CD14-positive monocyte (primary cell): ENCODE data around the gene THSD7A. TPM values are rescaled to one million over a fixed set of nuclear protein-coding genes. Genes with fewer than 3 reads are reported as not detected.

Experiments
- DNase-seq, 3 donors: peaks; one replicate each; pipeline ENCODE4 v3.0.0-alpha.2; 2011 to 2022
- H2AFZ ChIP-seq: 2 replicates; pipeline ENCODE4 v1.6.0; 2012; ENCODE audit warnings: mild to moderate bottlenecking, low read depth, low read length, inconsistent platforms; ENCODE audit not compliant: insufficient read depth, poor library complexity, severe bottlenecking
- H3K27ac ChIP-seq, 2 donors: 1 replicate in 1 of 2; 2 replicates in 1 of 2; pipeline ENCODE4 v1.5.1; 2012 to 2013; ENCODE audit warnings: low read length in 2 of 2, control low read depth in 1 of 2, inconsistent platforms in 1 of 2, low read depth in 1 of 2, mild to moderate bottlenecking in 1 of 2
- H3K27me3 ChIP-seq, 2 donors: one replicate each; pipeline versions ENCODE4 v1.6.0 to v1.6.1; 2011 to 2013; ENCODE audit warnings: low read length in 2 of 2; ENCODE audit not compliant: control insufficient read depth in 2 of 2, insufficient read depth in 2 of 2
- H3K36me3 ChIP-seq, 2 donors: replicated peaks in 1 of 2; 1 replicate in 1 of 2; 2 replicates in 1 of 2; pipeline versions ENCODE4 v1.5.1 to v1.6.1; 2012 to 2013; ENCODE audit warnings: low read length in 2 of 2, control low read depth in 1 of 2, inconsistent platforms in 1 of 2, mild to moderate bottlenecking in 1 of 2; ENCODE audit not compliant: insufficient read depth in 2 of 2, control insufficient read depth in 1 of 2
- H3K4me1 ChIP-seq, 2 donors: 1 replicate in 1 of 2; 2 replicates in 1 of 2; pipeline versions ENCODE4 v1.5.1 to v1.6.1; 2012 to 2013; ENCODE audit warnings: low read length in 2 of 2, control low read depth in 1 of 2, inconsistent platforms in 1 of 2, mild to moderate bottlenecking in 1 of 2, moderate library complexity in 1 of 2; ENCODE audit not compliant: insufficient read depth in 2 of 2, control insufficient read depth in 1 of 2
- H3K4me2 ChIP-seq: replicated peaks from 2 replicates; pipeline ENCODE3; 2012; ENCODE audit warnings: low read length, moderate library complexity, mild to moderate bottlenecking; ENCODE audit not compliant: poor library complexity, severe bottlenecking; ENCODE audit errors: extremely low read depth
- H3K4me3 ChIP-seq, 3 experiments: fragments of 200-600 bp in 1 of 3; sonication (generic) in 1 of 3; replicated peaks in 1 of 3; 1 replicate in 2 of 3; 2 replicates in 1 of 3; pipeline ENCODE4 v1.5.1; 2011 to 2013; ENCODE audit warnings: low read length in 3 of 3, mild to moderate bottlenecking in 3 of 3, control low read depth in 2 of 3, low read depth in 2 of 3, inconsistent platforms in 1 of 3, moderate library complexity in 1 of 3
- H3K79me2 ChIP-seq: 2 replicates; pipeline ENCODE4 v1.6.0; 2012; ENCODE audit warnings: mild to moderate bottlenecking, control low read depth, inconsistent platforms, low read length, moderate library complexity; ENCODE audit not compliant: insufficient read depth
- H3K9ac ChIP-seq: 2 replicates; pipeline ENCODE4 v1.6.0; 2017; ENCODE audit warnings: low read length, mild to moderate bottlenecking; ENCODE audit not compliant: insufficient read depth, poor library complexity, severe bottlenecking
- H3K9me3 ChIP-seq, 2 donors: replicated peaks in 1 of 2; 1 replicate in 1 of 2; 2 replicates in 1 of 2; pipeline versions ENCODE4 v1.5.1 to v1.6.1; 2012 to 2013; ENCODE audit warnings: low read length in 2 of 2, control low read depth in 1 of 2; ENCODE audit not compliant: control insufficient read depth in 1 of 2, insufficient read depth in 1 of 2
- H4K20me1 ChIP-seq: 2 replicates; pipeline ENCODE4 v1.6.0; 2012; ENCODE audit warnings: mild to moderate bottlenecking, low read length, control low read depth, moderate library complexity; ENCODE audit not compliant: insufficient read depth
- H3K27ac Mint-ChIP-seq, 7 donors: one replicate each; pipeline ENCODE4 v1.8.0; 2020; ENCODE audit warnings: mild to moderate bottlenecking in 7 of 7, mixed read lengths in 7 of 7, moderate library complexity in 6 of 7, inconsistent platforms in 2 of 7
- H3K27me3 Mint-ChIP-seq, 3 donors: one replicate each; pipeline ENCODE4 v1.8.0; 2021 to 2022; ENCODE audit warnings: low read depth in 3 of 3, mild to moderate bottlenecking in 3 of 3, mixed read lengths in 3 of 3, moderate library complexity in 3 of 3, inconsistent platforms in 1 of 3
- H3K36me3 Mint-ChIP-seq, 2 donors: one replicate each; pipeline ENCODE4 v1.8.0; 2020; ENCODE audit warnings: mixed read lengths in 2 of 2, inconsistent platforms in 1 of 2, mild to moderate bottlenecking in 1 of 2
- H3K4me1 Mint-ChIP-seq: one replicate; pipeline ENCODE4 v1.8.0; 2020; ENCODE audit warnings: mild to moderate bottlenecking, mixed read lengths
- H3K4me3 Mint-ChIP-seq, 2 donors: one replicate each; pipeline ENCODE4 v1.8.0; 2020; ENCODE audit warnings: mild to moderate bottlenecking in 2 of 2, mixed read lengths in 2 of 2, moderate library complexity in 1 of 2
- H3K9me3 Mint-ChIP-seq, 7 donors: one replicate each; pipeline ENCODE4 v1.8.0; 2020 to 2022; ENCODE audit warnings: mixed read lengths in 7 of 7, mild to moderate bottlenecking in 6 of 7, moderate library complexity in 6 of 7, inconsistent platforms in 2 of 7
- CTCF ChIP-seq: fragments of 200-600 bp; IDR thresholded peaks from one replicate; pipeline ENCODE4 v1.8.0; 2022; ENCODE audit warnings: antibody characterized with exemption, mild to moderate bottlenecking
- WGBS: methylation state at CpG from one replicate; pipeline ENCODE4 v1.1.5; 2013; ENCODE audit warnings: missing lambda C conversion rate; ENCODE audit not compliant: insufficient coverage; 5-methylcytosine and 5-hydroxymethylcytosine counted together
- intact Hi-C, 2 donors: fragments of 100-400 bp; cut with micrococcal nuclease; formaldehyde crosslinking; loops; one replicate each; pipeline versions ENCODE4 v1.15.0 to v1.15.1; 2023
- polyA plus RNA-seq, 3 donors: library from polyadenylated mRNA; depleted of rRNA in 1 of 3; unstranded in 2 of 3; stranded (reverse) in 1 of 3; fragments of 300-500 nt in 2 of 3; fragments of >200 nt in 1 of 3; fragmentation: Illumina TruSeq in 2 of 3; gene quantifications; 1 replicate in 2 of 3; 2 replicates in 1 of 3; pipeline ENCODE4 v1.2.3, GENCODE V29; 2012 to 2021

THSD7A gene
- polyA plus RNA-seq, 3 donors: under 0.01 TPM; not detected in 2

DNA sequence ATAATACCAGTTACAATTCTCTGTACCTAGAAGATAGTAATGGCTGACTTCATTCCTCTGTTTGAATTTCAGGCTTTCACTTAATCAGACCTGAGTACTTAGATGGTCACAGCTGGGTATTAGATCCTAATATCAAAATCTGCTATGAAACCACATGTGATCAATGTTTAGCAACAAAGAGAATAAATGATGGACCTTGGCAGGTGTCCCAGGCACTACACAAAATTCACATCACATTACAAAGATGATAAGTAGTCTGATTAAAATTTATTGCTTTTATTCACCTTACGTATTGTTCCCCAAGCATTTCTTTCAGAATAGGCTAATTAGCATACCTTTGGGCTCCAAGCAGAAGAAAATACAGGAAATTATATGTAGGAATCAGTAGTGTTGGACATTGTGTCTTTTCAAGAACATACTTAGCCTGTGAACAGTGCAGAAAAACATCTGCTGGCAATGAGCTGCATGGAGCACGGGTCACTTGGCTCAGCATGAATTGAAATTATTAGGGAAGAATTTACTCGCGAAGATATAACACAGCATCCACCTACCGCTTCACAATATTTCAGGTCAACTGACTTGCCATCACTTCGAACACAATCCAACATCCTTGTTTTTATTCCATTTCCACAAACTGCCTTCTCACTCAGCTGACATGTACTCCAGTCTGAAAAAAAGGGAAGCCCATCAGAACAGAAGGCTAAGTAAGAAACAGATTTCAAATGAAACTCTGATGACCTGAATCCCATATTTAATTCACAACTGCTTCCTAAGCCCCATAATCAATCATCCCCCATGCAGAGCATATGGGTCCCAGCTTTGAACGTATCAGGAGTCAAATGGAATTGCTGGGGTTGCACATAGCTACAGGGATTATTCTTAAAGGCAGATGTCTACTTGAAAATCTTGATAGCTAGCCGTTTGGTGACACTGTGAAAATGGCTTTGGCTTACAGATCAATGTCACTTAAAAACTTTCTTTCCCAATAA, 421.0 kb downstream of the THSD7A start:
- H3K4me2 ChIP-seq: no peak overlapping the region
- peaks cover 9 to 10% of the 10 kb centered on the region in 2 donors for H3K9me3 ChIP-seq
- Mint-ChIP-seq H3K27me3 (peaks cover 0 to 2% (median 0%) of the 10 kb centered on the region in 3 donors), H3K4me1 (no peaks in the 10 kb centered on the region), H3K4me3 (no peak overlapping the region), H3K36me3 (no peaks in the 10 kb centered on the region), H3K27ac (no peak overlapping the region), H3K9me3 (peaks cover 2 to 9% (median 7%) of the 10 kb centered on the region in 7 donors)
- 100% methylated on average over 2 of the region's 8 CpGs for WGBS
- no peaks in the 10 kb centered on the region for H4K20me1 ChIP-seq
- H3K4me1 ChIP-seq: no peaks in the 10 kb centered on the region
- no peak overlapping the region for H3K27ac ChIP-seq
- H3K36me3 ChIP-seq: no peaks in the 10 kb centered on the region
- no peak for DNase-seq
- H3K27me3 ChIP-seq: no peaks in the 10 kb centered on the region
- intact Hi-C loops: no loop called here
- no peak for TF ChIP-seq CTCF
- no peaks in the 10 kb centered on the region for H3K79me2 ChIP-seq
- no peak overlapping the region for H2AFZ ChIP-seq
- no peak overlapping the region for H3K4me3 ChIP-seq
- H3K9ac ChIP-seq: no peak overlapping the region

GRCh38 chr7:11404355-11404754, 427.6 kb downstream of the THSD7A start:
- Histone ChIP-seq H3K9me3 (no peaks in the 10 kb centered on the region), H3K4me3 (no peak overlapping the region), H3K9ac (no peak overlapping the region), H3K27ac (no peak overlapping the region), H3K27me3 (no peaks in the 10 kb centered on the region), H3K4me1 (no peaks in the 10 kb centered on the region), H3K36me3 (no peaks in the 10 kb centered on the region), H3K4me2 (no peak overlapping the region), H4K20me1 (no peaks in the 10 kb centered on the region), H3K79me2 (no peaks in the 10 kb centered on the region), H2AFZ (no peak overlapping the region)
- no peak for TF ChIP-seq CTCF
- intact Hi-C loops: no loop called here
- H3K9me3 Mint-ChIP-seq: no peaks in the 10 kb centered on the region
- H3K27me3 Mint-ChIP-seq: no peaks in the 10 kb centered on the region
- no peak for DNase-seq
- WGBS: no CpG with 5 or more reads among the region's 1 CpG
- no peaks in the 10 kb centered on the region for H3K36me3 Mint-ChIP-seq
- no peak overlapping the region for H3K27ac Mint-ChIP-seq
- H3K4me3 Mint-ChIP-seq: no peak overlapping the region
- no peaks in the 10 kb centered on the region for H3K4me1 Mint-ChIP-seq
